HG02588 (cell line): ENCODE measurements around the gene CCDC78.
A peak's percentile ranks its signal among the peaks of the same experiment; 100 is the strongest.
"Not testable (repeated sequence)": the region's sequence is repeated elsewhere in the genome, so short reads cannot be mapped to it uniquely, and the experiment has no call there.

Experiments used
- ATAC-seq: cut with Tn5 transposase; IDR thresholded peaks from one replicate; pipeline ENCODE4 v1.9.1; 2021; ENCODE audit warnings: mild to moderate bottlenecking, moderate library complexity; ENCODE audit not compliant: unreplicated experiment

CCDC78 gene

DNA sequence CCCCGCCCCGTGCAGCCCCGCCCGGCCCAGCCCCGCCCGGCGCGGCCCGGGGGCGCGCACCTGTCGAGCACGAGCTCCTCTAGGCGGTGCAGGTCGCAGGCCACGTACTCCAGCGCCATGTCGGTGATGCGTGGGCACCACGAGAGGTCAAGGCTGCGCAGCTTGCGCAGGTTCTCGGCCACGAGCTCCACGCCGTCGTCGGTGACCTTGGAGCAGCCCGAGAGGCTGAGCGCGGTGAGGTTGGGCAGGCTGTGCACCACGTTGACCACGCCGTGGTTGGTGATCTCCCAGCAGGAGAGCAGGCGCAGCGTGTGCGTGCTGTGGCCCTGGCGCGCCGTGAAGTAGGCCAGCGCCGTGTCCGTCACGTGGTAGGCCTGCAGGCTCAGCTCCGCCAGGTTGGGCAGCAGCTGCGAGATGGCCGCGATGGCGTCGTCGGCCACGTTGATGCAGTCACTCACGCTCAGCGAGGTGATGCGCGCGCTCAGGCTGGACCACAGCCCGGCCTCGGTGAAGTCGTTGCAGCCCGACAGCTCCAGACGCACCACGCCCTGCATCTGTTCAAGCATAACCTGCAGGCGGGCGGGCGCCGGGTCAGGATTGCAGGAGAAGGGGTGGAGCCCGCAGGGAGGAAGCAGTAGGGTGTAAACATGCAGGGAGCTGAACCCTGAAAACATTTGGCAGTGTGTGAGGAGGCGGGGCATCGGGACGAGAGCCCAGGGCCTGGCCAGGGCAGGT lies 30.7 kb downstream of the CCDC78 start:
- no peak for ATAC-seq

DNA sequence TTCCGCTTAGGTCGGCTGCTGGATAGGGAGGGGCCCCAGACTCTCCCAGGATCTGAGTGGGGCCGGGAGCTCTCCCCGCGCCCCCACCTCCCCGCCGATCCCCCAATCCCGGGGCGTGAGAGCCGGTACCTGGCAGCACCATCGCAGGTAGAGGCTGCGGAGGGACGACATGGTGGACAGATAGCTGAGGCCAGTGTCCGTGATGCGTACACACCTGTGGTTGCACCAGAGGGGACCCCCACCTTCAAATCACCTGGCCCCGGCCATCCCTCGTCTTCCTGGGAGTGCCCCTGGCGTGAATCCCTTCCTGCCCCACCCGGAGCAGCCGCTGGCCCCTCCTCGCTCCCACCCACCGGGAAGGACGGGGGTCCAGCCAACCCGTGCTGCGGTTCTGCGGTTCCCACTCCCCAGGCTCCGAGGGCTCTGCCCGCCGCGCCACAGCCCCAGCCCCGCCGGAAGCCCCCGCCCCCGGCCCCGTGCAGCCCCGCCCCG lies 31.3 kb downstream of the CCDC78 start:
- ATAC-seq, result no peak

DNA sequence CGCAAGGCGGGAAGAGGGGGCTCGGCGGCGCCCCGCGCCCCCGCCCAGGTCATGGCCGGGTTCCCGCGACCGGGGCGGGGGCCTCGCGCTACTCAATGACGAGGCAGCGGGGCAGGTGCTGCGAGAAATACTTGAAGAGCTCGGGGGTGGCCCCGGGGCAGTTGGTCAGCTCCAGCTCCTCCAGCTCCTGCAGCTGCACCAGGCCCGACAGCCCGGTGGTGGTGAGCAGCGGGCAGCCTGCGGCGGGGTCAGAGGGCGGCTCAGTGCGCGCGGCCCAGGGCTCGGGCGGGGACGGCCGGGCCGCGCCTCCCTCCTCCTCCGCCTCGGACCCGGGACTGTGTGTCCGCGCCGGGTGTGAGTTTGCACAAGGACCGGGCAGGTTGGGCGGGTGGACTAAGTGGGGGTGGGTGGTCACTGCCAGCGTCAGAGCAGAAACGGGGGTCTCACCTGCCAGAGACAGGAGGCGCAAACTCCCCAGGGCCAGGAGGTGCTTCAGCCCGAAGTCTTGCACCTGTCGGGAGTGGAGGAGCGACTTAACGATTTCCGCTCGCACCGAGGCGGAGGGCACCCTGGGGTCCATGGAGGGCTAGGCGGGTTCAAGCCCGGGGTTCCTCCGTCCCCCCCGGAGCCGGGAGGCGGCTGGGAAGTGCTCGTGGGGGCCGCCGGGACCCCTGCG lies 31.9 kb downstream of the CCDC78 start:
- ATAC-seq, result no peak

DNA sequence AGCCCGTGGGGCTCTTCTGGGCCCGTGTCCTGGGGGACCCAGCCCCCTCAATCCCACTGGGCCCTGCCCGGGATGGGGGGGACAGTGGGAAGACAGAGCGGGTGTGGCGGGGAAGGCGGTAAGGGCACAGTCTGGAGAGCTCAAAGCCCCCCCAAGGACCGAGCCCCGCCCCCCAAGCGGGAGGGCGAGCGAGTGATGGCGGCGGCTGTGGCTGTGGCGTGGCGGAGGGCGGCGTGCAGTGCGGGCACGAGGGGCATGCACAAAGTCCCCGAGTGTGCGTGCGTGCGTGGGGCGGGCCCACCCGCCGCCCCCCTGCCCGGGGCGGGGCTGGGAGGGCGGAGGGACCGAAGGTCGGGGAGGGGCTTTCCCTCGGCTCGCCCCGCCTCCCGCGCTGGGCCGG lies 32.5 kb downstream of the CCDC78 start:
- ATAC-seq, result no peak

DNA sequence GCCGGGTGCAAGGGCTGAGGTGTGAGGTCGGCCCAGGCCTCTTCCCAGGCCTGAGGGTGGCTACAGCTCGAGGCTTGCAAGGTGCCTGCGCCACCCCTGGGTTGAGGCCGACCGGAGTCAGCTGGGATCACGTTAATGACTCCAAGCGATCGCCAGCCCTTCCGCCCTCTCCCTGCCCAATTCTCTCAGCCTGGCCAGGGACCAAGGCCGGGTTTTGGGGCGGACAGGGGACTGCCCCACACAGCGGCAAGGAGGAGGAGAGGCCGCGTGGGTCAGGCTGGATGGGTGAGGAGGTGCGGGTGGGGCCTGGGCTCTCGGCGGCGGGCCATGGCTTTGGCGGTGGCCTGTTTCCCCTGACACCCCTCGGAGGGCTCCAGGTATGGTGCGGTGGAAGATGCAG lies 32.9 kb downstream of the CCDC78 start:
- no peak for ATAC-seq

DNA sequence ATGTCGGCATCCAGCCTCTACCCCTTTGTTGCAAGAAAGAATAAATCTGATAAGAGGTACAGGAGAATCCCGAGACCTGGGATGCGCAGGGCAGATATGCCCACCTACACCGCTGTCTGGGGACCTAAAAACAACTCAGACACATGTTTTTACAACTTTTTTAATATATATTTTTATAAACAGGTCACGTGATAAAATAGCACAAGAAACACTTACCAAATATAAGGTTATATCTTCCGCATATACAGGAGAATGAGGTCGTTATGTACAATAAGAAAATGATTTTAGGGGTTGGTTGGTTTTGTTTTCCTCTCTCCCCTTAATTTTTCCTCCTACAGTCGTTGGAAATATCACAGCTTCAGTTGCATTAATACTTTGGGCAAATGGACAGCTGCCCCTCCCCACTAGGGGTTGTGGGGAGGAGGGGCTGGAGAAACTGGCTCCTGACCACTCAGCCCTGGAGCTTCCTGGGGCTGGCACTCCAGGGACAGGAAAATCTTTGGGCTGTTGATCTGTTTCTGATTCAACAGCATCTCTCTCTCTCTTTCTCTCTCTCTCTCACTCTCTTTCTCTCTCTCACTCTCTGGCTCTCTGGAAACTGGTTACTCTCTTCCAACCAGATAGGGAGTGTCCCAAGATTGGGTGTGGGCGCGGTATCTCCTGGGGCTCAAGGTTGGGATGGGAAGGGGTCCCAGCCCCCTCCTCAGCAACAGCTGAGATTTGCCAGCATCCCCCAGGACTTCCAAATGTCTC lies 33.7 kb downstream of the CCDC78 start:
- ATAC-seq, result no peak

DNA sequence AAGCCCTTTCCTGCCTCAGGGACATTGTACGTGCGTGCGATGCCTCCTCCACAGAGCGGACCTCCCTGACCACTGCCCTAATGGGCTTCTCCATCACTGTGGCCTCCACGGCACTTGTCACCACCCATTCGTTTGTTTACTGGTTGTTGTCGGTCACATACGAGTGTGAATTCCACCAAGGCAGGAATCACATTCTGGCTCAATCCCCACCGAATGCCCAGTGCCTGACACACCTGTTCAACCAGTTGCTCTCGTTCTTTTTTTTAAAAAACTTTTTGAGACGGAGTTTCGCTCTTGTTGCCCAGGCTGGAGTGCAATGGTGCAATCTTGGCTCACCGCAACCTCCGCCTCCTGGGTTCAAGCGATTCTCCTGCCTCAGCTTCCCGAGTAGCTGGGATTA lies 35.0 kb downstream of the CCDC78 start:
- ATAC-seq, result not testable (repeated sequence)

DNA sequence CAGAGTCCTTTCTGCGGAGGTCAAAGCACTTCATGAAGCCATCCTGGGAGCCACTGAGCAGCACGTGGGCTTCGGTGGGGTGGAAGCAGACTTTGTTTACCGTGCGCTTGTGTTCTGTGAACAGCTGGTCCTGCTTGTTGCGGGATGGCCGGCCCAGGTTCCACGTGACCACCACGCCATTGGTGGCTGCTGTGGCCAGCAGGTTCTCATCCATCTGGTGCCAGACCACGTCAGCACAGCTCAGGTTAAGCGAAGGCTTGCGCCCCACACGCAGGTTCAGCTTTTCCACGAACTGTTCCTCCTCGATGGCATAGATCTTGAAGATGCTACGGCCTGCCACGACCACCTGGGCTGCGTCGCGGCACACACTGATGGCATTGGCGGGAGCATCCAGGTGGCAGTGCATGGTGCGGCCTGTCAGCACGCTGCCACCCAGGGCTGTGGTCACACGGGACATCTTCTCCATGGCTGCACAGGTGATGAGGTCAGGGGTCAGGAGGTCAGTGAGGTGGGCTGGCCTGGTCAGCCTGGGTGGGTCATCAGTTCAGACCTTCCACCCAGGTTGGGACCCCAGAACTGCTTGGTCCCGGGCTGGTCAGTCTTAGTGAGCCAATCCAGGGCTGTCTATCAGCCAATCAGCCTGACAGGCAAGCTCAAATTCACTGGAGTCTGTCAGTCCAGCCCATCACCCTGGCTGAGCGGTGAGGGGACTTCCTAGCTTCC lies 36.9 kb downstream of the CCDC78 start:
- ATAC-seq, result no peak

DNA sequence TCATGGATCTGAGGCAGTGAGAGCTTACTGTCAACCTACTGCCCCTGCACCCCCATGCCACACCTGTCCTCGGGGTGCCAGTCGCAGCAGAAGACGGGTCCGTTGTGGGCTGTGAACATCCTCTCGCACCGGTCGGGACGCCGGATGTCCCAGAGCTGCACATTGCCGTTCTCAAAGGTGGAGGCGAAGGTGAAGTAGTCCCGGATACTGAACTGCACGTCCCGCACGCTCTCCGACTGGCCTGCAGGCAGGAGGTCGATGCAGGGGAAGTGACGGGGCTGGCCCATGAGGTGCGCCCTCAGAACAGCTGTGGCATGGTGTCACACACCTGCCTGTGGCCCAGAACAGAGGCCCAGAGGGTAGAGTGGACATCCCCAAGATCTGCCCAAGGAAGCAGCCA lies 38.7 kb downstream of the CCDC78 start:
- ATAC-seq, result no peak

DNA sequence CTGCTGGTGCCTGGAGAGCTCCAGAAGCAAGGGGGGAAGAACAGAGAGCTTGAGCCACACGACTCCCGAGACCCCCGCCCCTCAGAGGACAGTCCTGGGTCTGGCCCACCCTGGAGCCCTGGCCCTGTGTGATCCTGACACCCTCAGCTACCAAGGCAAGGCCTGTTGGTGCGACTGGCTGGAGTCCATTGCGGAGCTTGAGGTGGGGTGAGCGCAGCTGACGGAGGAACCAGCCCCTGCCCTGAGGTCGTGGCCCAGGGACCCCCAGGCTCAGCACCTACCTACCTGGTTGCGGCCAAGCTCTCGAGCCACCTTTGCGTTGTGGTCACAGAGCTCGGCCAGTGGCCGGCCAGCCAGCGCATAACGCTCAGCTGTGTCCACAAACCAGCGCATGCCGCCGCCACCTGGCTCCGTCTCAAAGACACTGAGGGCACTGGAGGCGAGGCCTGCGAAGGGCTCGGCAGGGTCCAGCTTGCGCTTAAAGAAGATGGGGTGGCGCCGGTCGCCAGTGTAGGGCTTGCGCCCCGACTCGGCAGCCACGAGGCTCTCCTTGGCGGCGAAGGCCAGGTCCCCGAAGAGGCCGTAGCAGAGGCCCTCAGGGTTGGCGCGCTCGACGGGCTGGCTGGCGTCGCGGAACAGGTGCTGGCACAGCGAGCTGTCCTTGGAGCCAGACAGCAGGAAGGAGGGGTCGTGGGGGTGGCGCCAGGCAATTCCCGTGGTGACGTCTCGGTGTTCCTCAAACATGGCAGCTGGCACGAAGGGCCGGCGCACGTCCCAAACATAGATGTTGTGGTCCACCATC lies 39.6 kb downstream of the CCDC78 start:
- no peak for ATAC-seq

DNA sequence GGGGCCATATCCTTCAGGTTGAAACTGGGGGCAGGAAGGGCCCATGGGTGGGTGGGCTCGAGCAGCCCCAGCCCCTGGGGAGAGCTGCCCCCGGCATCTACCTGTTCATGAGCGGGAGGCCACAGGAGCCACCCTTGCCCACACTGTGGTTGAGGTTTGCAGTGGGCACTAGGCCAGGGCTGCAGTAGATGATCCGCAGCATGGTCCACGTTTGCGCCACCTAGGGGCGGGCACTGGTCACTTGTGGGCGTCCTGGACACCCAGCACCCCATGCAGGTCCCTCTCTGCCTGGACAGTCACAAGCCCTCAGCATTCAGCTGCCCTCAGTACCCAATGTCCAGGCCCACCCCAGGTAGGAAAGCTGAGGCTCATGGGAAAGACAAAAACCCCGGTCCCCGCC lies 40.3 kb downstream of the CCDC78 start:
- no peak for ATAC-seq

DNA sequence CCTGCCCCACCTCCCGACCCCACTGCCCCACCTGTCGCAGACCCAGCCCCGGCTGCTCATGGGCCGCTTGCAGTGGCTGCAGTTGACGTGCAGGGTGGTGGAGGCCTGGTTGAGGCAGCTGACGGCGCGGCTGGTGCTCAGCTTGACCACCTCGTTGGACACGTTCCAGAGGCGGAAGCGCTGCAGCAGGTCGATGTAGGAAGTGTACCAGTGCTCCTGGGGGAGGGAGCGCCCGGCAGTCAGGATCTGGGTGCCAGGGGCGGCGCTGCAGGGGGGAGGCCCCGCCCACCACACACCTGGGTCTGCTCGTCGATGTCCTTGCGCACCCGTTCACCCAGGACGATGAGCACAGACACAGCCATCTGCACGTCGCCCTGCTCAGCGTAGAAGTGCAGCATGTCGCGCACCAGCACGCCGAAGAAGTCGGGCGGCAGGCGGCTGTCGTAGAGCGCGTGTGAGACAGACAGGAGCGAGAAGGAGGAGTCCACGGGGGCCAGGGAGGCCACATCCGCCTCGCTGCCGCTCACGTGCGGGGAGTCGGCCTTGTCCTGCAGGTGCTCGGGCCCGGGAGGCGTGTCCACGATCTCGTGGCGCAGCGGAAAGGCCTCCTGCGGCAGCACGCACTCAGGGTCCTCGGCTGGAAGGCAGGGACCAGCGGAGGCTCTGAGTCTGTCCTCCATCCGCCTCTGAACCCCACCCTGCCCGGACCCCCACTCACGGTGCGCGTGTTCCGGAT lies 41.1 kb downstream of the CCDC78 start:
- no peak for ATAC-seq

DNA sequence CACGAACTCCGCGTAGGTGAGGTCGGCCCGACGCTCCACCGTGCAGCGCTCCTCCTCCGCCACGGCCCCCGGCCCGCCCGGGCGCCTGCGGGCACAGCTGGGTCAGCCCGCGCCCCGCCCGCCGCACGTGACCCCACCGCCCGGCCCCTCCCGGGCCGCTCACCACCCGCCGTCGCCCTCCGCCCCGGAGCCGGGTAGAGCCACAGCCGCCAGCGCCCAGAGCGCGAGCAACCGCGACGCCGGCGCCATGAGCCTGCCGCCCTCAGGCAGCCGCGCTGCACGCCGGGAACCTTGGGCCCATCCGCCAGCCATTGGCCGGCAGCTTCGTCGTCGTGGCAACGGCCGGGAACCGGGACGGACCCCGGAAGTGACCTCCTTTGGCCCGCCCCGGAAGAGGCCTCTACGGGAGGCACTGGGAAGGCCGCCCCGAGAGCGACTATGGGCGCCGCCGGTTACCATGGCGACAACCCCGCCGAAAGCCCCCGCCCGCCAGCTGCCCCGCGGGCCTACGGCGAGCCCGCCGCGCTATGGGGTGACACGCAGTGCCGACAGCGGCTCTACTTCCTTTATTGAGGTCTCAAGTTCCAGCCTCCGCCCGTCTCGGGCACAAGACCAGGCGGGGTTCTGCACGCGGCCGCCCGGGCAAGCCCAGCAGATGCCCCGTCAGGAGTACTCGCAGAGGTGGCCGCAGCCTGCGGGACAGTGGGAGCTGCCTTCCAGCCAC lies 42.0 kb downstream of the CCDC78 start, which contains the start of gene JMJD8:
JMJD8 (minus strand) TSS at position 264 of the 724 bp plus-strand sequence; CDS start at position 249, 15 bp downstream.
- peak; percentile 56 for ATAC-seq

DNA sequence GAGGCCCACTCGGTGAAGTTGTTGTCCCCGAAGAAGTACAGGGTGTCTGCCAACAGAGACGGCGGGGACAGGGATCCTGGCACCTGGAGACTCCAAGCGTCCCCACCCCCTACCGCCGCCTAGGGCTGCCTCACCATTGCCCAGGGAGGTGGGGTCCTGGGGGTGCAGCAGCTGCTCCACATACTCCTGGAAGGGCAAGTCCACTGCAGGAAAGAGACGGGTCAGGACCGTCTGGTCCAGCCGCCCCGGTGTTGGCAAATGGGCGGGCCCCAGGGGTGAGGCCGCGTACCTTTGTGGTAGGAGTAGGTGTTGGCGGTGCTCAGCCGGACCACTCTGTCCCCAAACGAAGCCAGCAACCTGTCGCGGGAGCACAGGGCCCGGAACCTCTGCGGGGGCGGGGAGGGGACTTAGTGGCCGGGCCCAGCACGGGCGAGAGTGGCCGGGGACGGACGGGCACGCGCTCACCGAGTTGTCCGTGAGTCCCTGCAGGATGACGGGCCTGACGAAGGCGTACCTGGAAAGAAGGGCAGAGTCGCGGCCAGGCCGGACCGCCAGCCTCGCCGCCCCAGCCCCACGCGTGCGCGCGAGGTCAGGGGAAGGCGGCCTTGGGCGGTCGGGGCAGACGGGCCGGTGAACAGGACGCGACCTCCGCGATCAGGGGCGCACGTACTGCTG lies 42.7 kb downstream of the CCDC78 start:
- ATAC-seq, result no peak

DNA sequence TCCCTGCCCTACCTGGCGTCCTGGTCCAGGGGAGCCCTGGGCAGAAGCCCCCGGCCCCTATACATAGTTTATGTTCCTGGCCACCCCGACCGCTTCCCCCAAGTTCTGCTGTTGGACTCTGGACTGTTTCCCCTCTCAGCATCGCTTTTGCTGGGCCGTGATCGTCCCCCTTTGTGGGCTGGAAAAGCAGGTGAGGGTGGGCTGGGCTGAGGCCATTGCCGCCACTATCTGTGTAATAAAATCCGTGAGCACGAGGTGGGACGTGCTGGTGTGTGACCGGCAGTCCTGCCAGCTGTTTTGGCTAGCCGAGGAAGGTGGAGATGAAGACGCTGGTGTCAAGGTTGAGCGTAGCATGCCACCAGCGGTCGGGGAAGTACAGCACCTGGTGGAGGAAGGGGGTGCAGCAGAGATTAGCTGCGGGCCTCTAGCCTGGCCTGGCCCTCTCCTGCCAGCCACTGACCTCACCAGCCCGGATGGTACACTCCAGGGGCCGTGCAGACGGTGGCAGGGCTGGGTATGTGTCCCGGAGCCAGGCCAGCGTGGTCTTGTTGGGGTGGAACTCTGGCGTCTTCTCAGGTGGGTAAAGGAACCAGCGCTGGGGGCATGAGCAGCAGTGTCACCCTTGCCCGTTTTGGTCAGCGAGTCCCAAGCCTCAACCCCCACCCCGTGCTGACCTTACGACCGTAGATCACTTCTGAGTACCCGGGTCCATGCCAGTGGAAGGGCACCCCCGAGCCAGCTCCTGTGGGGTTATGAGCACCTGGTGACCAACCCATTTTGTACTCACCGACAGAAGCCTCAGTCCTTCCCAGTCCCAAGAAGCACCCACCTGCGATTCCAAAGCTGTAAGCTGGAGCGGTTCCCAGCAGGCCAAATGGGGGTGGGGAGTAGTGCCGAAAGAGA lies 43.5 kb downstream of the CCDC78 start:
- no peak for ATAC-seq

DNA sequence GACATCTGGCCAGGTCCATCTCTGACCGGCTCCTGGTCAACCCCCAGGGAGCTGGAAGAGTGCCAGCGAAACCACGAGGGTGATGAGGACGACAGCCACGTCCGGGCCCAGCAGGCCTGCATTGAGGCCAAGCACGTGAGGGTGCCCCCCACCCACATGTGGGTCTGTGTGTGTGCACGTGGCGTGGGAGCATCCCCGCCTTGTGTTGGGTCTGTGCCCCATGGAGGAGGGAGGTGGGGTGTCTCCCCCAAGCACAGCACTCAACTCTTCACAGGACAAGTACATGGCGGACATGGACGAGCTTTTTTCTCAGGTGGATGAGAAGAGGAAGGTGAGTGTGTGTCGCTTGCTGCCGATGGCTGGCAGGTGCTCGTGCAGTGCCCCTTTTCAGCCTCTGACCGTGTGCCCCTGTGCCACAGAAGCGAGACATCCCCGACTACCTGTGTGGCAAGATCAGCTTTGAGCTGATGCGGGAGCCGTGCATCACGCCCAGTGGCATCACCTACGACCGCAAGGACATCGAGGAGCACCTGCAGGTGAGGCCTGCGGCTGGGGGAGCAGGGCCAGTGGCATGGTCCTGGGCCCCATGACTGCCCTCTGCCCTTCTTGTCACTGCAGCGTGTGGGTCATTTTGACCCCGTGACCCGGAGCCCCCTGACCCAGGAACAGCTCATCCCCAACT lies 44.4 kb downstream of the CCDC78 start:
- no peak for ATAC-seq
